Hematopoietic multipotent progenitor cell treated with erythropoietin and hydrocortisone succinate and interleukin-3 and kit ligand, for 6 days (in vitro differentiated cells): ENCODE measurements around the gene FSCN2.

Experiments used
- DNase-seq: peaks from one replicate; pipeline ENCODE4 v3.0.0-alpha.2; 2015

FSCN2 gene

DNA sequence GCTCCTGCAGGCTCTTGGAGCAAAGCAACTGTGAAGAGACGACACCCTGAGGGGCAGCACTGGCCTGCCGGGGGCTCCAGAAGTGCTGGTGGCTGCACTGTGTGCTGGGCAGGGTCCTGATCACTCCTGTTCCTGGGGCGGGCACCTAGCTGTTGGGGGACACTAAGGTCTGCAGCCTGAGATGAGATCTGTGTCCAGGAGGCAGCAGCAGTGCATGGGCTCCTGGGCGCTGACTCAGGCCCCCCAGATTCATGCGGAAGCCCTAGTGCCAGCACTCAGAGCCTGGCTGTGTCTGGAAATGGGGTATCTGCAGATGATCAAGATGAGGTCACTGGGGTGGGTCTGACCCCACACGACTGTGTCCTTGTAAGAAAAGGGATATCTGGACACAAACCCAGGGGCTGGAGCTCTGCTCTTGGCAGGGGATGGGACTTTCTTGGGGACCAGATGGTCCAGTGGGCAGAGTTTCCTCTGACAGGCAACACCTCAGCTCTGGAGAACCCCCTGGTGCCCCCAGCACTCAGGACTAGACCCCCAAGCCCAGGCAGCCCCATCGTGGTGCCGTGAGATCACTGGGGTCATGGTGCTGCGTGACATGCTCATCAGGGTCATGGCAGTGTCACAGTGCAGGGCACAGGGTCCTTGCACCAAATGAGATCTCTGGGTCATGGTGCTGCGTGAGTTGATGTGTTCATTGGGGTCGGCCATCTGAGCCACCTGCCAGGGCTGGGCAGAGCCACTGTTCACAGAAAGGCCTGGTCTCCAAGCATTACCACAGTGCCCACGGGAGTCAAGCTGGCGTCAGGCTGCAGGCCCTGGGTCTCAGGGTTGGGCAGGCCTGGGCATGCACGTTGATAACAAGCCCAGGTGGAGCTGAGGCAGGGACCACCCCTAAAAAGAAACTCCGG, 14.5 kb downstream of the FSCN2 start:
- DNase-seq: no peak

DNA sequence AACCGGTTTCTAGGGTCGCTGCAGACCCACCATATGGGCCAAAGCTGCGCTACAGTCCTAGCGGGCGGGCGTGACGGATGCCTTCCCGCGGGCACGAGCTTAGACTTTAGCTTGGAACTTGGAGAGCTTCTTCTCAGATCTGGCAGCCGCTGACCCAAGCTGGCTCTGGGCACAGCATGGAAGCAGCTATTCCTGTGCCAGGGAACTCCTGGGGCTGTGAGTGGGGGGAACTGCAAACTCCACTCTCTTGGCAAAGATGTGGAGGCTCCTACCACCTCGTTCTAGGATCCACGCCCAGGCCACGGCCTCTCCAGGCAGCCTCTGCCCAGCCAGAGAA, 15.1 kb downstream of the FSCN2 start:
- no peak for DNase-seq

DNA sequence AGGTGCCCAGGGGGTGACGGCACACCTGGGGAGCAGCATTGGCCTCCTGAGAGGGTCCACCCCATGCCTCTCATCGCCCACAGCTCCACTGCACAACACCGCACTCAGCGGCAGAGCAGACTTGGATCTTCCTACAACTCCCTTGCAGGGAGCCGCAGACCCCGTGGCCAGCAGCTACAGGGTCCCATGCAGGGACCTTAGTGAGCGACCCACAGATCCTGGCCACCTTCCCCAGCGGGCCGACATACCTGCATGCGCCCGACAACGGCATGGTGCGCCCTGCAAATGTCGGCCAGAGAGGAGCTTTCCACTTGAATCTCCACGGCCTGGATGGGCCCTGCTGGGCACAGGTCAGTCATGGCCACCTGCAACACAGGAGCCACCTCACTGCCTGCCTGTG, 15.6 kb downstream of the FSCN2 start:
- DNase-seq: no peak

DNA sequence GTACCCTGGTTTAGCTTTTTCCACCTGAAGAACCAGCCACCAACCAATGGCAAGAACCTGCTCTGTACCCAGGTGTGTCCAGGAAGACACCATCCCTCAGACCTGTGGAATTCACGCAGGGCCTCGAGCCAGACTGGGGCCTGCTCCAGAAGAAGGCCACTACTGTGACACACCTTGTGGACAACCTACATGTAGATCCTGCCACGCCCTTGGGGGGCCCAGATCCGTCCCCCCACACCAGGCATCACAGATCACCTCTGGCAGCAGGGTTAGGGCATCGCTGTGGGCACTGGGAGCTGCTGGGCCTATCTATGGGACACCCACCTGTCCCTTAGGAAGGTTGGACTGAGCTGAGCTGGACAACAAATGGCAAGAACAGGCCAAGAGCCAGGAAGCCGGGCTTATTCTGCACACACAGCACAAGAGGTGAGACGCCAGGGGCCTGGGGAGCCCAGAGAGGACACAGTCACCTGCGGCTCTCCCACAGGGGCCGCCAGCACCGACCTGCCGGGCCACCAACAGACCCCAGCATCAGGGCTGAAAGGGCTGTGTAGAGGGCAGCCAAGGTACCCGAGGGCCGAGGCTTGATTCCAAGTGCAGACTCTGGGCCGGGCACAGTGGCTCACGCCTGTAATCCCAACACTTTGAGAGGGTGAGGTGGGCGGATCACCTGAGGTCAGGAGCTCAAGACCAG, 16.3 kb downstream of the FSCN2 start:
- DNase-seq: no peak

DNA sequence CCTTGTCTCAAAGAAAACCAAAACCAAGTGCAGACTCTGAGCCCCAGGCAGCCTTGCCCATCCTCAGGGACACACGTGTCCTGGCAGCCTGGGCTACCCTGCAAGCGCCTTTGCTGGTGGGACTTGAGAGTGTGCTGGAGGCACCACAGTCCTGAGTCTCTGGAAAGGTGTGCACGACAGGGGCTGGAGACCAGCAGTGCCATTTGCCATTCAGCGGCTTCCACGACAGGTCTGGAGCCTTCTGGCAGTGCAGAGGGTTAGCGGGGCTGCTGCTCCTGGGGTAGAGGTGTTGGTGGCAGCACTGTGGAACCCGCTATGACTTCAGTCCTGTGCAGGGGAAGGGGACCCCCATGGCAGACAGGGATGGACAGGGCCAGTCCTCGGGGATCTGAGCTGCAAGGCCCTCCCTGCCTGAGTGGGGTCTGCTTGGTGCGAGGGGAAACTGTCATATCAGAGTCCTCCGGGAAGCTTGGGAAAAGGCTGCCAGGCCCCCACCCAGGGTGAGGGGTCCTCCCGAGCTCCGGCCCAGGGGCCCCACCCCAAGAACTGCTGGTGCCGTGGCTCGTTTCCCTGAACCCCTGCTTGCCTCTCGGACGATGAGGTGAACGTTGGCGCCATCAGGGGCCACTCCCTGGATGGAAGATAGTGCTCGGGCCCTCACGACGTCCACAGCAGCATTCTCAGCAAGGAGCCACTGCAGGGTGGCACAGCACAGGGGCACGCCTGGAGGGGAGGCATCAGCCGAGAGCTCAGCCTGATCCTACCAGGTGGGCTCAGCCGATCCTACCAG, 17.2 kb downstream of the FSCN2 start:
- no peak for DNase-seq

DNA sequence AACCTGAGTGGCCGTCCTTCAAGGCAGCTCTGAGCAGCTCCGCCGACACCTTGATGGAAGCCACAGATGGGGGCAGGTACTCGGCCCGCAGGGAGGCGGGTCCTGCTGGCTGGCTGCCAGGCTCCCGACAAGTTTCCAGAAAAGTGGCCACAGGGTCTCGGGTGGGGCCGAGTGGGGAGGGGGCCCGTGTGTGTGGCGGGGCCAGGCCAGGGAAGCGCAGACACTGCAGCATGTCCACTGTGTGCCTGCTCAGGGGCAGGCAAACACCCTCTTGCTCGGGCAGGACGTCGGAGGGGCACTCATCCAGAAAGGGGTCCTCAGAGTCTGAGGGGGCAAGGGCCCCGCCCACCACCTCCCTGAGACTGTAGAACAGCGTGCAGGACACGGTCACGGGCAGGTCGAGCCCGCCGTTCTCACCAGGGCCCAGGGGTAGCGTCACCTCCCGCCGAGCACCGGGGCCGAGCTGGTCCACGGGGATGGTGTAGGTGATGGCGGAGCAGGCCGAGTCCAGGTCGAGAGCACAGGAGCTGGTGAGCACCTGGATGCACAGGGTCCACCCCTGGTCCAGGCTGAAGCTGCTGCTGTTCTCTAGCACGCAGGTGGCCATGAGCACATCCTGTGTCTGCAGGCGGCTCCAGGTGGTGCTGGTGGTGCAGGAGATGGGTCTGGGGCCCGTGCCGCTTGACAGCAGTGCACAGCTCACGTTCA, 18.9 kb downstream of the FSCN2 start:
- DNase-seq: no peak

DNA sequence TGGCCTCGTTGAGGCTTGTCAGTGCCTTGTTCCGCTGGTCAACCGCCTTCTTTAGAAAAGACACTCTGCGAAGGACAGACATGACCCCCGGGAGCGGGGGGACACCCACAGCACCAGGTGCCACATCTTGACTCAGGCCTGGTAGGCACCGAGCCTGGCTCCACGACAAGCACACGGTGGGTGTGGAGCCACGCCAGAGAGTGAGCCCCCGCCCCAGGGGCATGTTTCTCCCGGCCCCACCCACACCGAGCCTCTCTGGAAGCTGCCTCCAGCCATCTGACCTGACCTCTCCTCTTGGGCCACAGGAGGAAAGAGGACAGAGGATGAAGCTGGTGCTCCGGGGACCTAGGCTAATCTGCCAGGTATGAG, 19.4 kb downstream of the FSCN2 start:
- DNase-seq: no peak

DNA sequence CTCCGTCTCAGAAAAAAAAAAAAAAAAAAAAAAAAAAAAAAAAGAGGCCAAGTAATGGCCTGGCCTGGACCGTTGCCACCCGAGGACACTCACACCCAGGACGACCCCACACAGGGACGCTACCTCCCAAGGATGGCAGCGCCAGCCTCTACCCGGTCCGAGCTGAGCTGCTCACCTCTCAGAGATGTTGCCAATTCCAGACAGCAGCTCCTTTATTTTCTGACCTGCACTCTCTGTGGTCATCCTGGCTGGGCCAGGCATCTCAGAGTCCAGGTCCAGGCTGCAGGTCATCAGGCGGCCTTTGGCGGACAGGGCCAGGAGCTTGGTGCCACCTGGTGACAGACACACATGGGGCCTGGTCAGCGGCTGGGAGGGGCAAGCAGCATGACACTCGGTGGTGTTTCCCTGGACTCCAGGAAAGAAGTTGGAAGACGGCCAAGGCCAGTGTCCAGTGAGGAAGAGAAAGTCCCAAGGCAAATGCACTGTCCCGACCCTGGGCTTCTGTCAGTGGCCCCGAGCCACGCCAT, 20.9 kb downstream of the FSCN2 start:
- DNase-seq: no peak

DNA sequence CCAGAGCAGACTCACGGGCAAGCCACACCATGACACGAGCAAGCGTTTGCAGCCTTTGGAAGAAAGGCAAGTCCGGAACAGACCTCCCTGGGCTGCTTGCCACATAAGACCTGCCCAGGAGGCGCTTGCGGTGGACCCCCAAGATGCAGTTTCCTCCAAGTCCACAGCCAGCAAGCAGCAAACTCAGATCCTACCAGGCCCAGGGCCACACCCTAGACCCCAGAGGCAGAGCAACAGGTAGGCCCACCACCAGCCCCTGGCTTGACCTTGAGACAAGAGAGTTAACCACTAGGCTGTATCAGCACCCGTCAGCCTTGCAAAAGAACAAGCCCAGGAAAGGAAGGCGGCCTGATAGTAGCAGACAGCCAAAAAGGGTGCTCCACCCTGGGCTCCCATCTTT, 21.6 kb downstream of the FSCN2 start:
- no peak for DNase-seq

DNA sequence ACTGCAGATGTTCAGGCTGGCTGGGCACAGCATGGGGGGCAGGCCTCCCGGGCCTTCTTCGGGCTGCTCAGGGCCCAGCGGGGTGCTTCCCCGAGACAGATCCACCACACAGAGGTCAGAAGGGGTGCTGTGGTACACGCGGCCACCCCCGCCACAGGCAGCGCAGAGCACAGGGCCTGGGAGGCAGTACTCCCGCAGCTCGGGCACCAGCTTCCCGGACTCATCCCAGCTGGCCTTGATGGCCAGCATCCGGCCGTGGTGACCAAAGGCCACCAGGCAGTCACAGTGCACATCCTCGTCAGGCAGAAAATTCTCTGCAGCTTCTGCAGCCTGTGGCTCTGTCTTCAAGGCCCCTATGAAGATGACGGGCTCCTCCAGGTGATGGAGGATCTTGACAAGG, 22.1 kb downstream of the FSCN2 start:
- no peak for DNase-seq

DNA sequence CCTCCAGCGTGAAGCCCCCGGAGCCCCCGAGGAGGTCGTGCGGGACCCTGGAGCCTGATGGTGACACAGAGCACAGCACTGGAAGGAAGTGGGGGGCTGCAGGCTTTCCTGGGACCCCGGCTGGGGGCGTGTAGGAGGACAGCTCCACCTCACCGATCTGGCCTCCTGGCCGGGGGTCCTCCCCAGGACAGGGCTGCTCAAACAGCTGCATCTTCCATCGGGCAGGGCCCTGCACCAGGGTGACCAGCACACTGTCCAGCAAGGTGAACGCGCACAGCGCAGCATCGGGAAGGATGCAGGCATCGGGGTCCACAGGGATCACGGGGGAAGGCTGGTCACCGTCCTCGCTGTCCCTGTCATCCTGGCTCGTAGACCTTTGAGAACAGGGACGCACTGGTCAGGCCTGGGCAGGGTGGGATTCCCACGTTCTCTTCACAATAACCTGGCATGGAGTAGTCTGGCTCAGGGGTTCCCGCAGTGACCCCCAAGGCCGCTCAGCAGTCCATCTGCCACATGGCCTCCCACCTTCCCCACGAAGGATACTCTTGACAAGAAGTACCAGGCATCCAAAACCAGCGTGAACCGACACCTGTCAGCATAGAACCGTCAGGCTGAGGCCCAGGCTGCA, 22.8 kb downstream of the FSCN2 start:
- no peak for DNase-seq

DNA sequence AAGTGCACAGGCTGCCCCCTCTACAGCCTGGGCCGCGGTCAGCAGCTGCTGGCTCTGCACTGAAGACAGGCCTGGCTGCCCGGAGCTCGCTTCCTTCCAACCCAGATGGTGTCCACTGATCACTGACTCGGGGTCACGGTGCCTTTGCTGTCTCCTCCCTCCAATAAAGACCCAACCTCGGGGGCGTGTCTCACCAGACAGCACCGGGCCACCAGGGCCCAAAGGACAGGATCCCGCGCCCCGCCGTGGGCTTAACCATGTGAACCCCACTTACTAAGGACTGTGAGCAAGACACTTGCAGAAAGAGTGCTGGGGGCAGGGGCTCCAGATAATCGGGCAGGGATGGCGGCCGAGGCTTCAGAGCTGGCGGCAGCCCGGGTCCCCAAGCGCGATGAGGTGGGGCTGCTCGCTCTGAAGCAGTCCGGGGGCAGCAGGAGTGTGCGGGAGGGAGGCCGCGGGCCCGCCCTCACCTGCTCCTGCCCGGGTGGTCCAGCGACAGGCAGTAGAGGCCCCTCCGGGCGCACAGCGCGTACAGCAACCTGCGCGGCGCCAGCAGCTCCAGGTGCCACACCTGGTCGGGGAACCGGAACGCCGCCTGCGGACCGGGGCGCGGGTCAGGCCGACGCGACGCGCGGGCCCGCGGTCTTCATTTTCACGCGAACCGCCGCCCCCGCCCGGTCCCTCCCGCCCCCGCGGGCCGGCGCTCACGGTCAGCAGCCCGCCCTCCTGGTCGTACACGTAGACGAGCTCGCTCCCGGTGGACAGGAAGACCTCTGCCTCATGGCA, 23.5 kb downstream of the FSCN2 start:
- peak; percentile 46 for DNase-seq

DNA sequence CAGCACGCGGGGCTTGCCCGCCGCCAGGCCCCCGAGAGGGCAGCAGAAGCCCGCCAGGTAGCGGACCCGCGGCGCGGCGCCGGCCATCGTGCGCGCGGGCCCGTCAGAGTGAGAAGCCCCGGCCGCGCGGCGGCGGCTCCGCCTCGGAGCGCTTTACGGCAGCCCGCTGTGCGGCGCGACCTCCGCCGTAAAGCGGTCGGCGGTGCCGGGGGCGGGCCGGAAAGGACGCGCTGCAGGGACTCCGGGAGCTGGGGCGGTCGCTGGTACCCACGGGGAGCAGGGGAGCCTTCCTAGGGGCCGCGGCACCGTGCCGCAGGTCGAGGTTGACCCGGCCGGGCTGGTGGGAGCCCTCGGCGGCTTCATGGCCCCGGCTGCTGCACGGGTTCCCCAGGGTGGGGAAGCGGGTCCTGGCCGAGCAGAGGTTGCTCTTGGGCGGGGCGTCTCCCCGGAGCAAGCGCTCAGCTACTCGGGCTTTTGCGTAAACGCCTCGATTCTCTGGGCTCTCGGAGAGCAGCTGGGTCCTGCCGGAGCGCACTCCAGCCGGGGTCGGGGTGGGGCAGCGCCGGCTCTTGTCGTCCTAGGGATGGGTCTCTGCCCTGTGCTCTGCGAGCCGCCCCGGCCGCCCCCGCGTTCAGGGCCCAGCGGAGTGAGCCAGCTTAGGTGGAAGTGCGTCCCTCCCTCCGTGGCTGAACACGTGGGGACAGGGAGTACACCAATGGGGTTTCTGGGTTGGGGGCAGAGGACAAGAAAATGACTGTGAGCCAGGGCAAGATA, 24.3 kb downstream of the FSCN2 start, which contains the start of gene FAAP100:
Gene FAAP100 (minus strand): TSS at position 110 of the 774 bp plus-strand sequence. CDS start 23 bp downstream, at position 87.
- DNase-seq: peak; percentile 89

DNA sequence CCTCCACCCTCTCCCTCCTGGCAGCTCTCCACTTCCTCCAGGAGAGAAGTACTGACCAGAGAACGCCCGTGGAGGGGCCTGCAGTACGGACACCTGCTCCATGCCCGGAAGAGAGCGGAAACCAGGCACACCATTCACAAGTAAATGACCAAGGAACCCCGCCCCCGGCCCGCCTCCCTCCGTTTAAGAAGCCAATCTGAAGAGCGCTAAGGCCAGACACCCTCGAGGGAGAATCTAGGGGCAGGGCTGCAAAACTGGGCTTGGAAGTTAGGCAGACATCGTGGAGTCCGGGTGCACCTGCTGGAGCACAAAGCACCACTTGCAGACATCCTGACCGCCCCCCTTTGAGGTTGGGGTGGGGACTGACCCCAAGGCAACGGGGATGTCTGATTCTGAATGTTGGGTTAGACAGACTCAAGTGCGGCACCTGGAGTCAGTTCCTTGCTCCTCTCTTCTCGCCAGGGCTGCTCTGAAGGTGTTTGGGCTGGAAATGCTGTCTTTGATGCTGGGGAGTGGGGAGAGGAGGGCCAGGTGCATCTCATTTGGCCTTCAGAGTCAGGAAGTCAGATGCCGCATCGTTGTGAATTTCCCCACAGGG, 24.9 kb downstream of the FSCN2 start:
- peak; percentile 97 for DNase-seq

DNA sequence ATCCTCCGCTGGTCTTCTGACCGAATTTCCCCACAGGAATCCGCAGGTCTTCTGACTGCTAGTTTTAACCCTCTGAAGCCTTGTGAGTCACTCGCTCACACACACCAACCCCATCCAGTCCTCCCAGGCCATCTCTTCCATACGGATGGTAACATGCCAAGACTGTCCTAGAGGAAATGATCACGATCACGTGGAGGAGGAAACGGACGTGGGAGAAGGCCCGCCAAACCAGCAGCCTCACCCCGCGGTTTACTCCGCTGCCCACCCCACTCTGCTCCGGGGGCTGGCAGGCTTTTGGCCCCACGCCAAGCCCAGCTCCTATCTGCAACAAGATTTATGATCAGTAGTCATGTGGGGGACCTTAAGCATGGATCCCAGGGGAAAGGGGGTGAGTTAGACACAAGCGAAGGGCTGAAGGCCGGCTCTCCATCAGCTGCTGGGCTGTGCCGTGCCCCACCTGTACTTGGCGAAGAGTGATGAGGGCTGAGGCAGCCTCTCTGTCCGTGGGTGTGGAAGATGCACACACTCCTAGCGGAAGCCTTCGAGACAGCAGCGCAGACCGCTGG, 25.5 kb downstream of the FSCN2 start:
- DNase-seq: peak; percentile 59

DNA sequence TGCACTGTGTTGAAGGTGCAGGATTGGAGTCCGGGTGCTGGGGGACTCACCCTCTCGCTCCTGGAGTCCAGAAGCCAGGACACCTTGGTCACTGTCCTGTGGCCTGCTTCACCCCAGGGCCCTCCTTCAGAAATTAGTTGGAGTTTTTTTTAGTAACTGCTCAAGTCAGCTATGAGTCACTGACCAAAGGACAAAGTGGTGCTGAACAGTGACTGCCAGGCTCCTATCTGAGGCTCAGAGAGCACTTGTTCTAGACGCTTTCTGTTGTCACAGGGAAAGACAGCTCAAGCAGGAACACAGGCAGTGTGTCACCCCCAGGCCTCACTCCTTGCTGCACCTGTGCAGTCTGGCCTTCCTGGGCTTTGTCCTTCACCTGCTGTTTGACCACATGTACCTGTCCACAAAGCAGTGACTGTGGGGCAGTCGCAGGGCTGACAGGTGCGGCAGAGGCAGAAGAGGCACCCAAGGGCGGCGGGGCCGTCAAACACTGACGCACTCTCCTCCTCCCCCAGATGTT, 28.1 kb downstream of the FSCN2 start:
- DNase-seq: no peak

DNA sequence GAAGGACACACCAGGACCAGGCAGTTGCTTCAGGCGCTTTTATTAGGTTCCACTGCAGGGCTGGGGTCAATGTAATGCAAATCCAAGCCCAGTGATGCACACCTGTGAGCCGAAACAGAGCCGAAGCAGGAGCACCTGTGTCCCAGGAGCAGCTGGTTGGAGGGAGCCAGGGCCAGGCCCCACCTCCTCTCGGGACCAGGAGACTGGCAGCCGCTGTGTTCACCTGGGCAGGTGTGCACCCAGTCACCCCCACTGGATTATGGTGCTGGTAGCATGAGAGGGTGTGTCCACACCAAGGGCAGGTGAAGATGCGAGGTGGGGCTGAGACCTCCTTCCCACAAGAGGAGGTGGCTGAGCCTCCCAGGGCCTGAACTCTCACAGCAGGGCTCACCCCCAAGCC, 28.7 kb downstream of the FSCN2 start:
- no peak for DNase-seq

DNA sequence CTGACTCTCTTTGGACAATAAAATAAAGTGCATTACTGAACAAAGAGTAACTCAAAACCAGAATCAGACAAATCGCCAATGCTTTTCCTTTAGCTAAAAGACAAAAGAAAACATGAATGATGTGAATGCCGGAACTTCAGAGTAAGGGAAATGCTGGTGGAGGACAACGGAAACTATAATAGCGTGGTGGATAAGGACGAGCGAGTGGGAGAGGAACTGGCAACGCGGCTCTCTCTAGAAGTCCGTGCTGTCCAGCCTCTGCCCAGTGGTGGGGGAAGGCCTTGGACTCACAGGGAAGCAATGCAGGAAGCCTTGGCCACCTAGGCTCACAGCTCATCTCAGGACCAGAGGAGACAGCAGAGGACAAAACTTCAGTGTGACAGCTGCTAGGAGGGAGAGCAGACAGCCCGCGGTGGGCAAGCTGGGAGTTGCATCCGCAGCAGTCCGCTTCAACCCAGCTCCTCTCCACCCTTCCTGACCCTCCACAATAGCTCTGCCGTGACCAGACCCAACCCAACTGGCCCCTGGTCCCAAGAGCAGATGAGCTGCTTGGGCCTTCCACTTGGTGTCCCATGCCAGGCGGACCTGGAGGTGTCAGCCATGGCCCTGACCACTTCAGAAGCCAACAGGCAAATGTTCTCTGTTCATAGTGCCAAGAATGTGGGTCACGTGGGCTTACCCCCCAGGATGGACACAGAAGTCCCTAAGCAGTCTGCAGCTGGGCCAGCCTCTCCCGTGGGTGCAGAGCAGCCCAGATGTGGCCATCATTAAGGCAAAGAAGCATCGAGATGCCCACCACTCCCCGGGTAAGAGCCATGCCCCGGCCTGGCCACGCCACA, 29.3 kb downstream of the FSCN2 start:
- DNase-seq: no peak

DNA sequence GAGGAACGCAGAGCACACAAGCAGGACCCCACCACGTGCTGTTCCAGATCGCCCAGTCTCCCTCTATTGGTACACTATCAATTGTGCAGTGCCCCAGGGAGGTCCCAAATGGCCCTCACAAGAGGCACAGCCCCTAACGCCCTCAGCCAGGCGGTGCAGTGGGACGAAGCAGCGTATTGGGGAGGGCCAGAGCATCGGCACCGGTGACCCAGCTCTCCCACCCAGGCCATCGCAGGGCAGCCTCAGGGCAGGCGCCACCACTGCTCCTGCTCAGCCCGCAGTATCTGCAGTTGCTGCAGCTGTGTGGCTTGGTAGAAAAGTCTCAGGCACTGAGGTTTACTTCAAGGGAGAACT, 29.9 kb downstream of the FSCN2 start:
- DNase-seq: no peak
